Neural crest cell (in vitro differentiated cells): ENCODE results near the gene SPEN. TPM values are rescaled to one million over a fixed set of nuclear protein-coding genes. Genes with fewer than 3 reads are reported as not detected.

Source experiments
- DNase-seq: peaks from one replicate; pipeline ENCODE4 v3.0.0; 2021; ENCODE audit warnings: low read depth, mixed read lengths, low spot score
- H3K27ac Mint-ChIP-seq: one replicate; pipeline ENCODE4 v1.8.0; 2021; ENCODE audit warnings: mild to moderate bottlenecking, mixed read lengths; ENCODE audit not compliant: unreplicated experiment
- H3K27me3 Mint-ChIP-seq: 2 replicates; pipeline ENCODE4 v1.8.0; 2021; ENCODE audit warnings: low read depth, mild to moderate bottlenecking, mixed read lengths
- H3K36me3 Mint-ChIP-seq: 2 replicates; pipeline ENCODE4 v1.8.0; 2021; ENCODE audit warnings: low read depth, mild to moderate bottlenecking, mixed read lengths
- H3K4me1 Mint-ChIP-seq: 2 replicates; pipeline ENCODE4 v1.8.0; 2021; ENCODE audit warnings: mixed read lengths
- H3K4me3 Mint-ChIP-seq: one replicate; pipeline ENCODE4 v1.8.0; 2021; ENCODE audit warnings: mild to moderate bottlenecking, mixed read lengths
- H3K9me3 Mint-ChIP-seq: 2 replicates; pipeline ENCODE4 v1.8.0; 2021; ENCODE audit warnings: mixed read lengths
- CTCF ChIP-seq: fragments of 200-600 bp; sonication (generic); conservative IDR thresholded peaks from 2 replicates; pipeline ENCODE4 v1.5.0; 2021; ENCODE audit warnings: antibody characterized with exemption, mild to moderate bottlenecking
- total RNA-seq: library from RNA; stranded (reverse); gene quantifications from 2 replicates; pipeline ENCODE4 v1.2.1, GENCODE V29; 2021

SPEN gene
- total RNA-seq, 1 donor from 2014 or later: 69.4 TPM

GRCh38 chr1:15985611-15986297 lies 138.2 kb downstream of the SPEN start:
- no peak for TF ChIP-seq CTCF
- DNase-seq: no peak
- Mint-ChIP-seq H3K27ac (no peak overlapping the region), H3K4me3 (no peak overlapping the region), H3K4me1 (peaks cover 4% of the 10 kb centered on the region), H3K27me3 (peaks cover 21% of the 10 kb centered on the region), H3K36me3 (no peaks in the 10 kb centered on the region), H3K9me3 (no peaks in the 10 kb centered on the region)

- H3K36me3 Mint-ChIP-seq: no peaks in the 10 kb centered on the region
- H3K27ac Mint-ChIP-seq: no peak overlapping the region
- DNase-seq: no peak
Observed at GRCh38 chr1:15988856-15989736, 141.6 kb downstream of the SPEN start.

GRCh38 chr1:15989776-15990175 lies 142.3 kb downstream of the SPEN start:
- H3K4me3 Mint-ChIP-seq: no peak overlapping the region
- no peaks in the 10 kb centered on the region for H3K9me3 Mint-ChIP-seq
- H3K4me1 Mint-ChIP-seq: peaks cover 4% of the 10 kb centered on the region
- no peak for TF ChIP-seq CTCF
- H3K27me3 Mint-ChIP-seq: no peaks in the 10 kb centered on the region
- no peak overlapping the region for H3K27ac Mint-ChIP-seq
- no peaks in the 10 kb centered on the region for H3K36me3 Mint-ChIP-seq
- DNase-seq: no peak

More at GRCh38 chr1:15988856-15989736, 141.6 kb downstream of the SPEN start:
- no peaks in the 10 kb centered on the region for H3K9me3 Mint-ChIP-seq
- H3K4me1 Mint-ChIP-seq: peaks cover 4% of the 10 kb centered on the region
- TF ChIP-seq CTCF: no peak
- no peak overlapping the region for H3K4me3 Mint-ChIP-seq
- H3K27me3 Mint-ChIP-seq: peaks cover 3% of the 10 kb centered on the region

Other genes starting within 250 kb of the SPEN start
- 33.0 and 33.2 TPM in 2 replicates for gene DDI2, start 230.2 kb upstream of the SPEN start, total RNA-seq
- 61.2 and 64.5 TPM in 2 replicates for gene PLEKHM2, start 163.4 kb upstream of the SPEN start, total RNA-seq
- 2.9 and 3.3 TPM in 2 replicates for gene SLC25A34, start 111.4 kb upstream of the SPEN start, total RNA-seq
- gene TMEM82, start 105.2 kb upstream of the SPEN start, total RNA-seq: not detected in 2 replicates
- gene FBLIM1, start 88.9 kb upstream of the SPEN start, total RNA-seq: 6.2 and 7.9 TPM in 2 replicates
- gene UQCRHL, start 40.1 kb upstream of the SPEN start, total RNA-seq: 2.7 and 3.3 TPM in 2 replicates
- gene ZBTB17, start 128.4 kb downstream of the SPEN start, total RNA-seq: 46.1 and 51.5 TPM in 2 replicates
- not detected in 2 replicates for gene SRARP, start 156.5 kb downstream of the SPEN start, total RNA-seq
- not detected in 2 replicates for gene HSPB7, start 170.3 kb downstream of the SPEN start, total RNA-seq
- not detected in 2 replicates for gene CLCNKA, start 174.3 kb downstream of the SPEN start, total RNA-seq
- gene CLCNKB, start 196.1 kb downstream of the SPEN start, total RNA-seq: 0.30 TPM in 2 replicates
- 0.48 and 0.68 TPM in 2 replicates for gene FAM131C, start 225.9 kb downstream of the SPEN start, total RNA-seq